ENCODE measurements around the gene RAB25.
"Not testable (repeated sequence)": the region's sequence is repeated elsewhere in the genome, so short reads cannot be mapped to it uniquely, and the experiment has no call there.

The RAB25 gene

GRCh38 chr1:156055281-156056048 lies 5.5 kb upstream of the RAB25 start:
- DNase-seq: no peak

- no peak for DNase-seq
Measured at GRCh38 chr1:156056326-156056849, 4.6 kb upstream of the RAB25 start.

- DNase-seq: no peak
Measured at GRCh38 chr1:156062189-156062588, 1.2 kb downstream of the RAB25 start.

GRCh38 chr1:156063997-156064285 lies 3.0 kb downstream of the RAB25 start:
- DNase-seq: no peak

GRCh38 chr1:156064615-156065014 lies 3.7 kb downstream of the RAB25 start:
- no peak for DNase-seq

- no peak for DNase-seq
Measured at GRCh38 chr1:156065212-156065611, 4.3 kb downstream of the RAB25 start.

GRCh38 chr1:156065871-156066270 lies 4.9 kb downstream of the RAB25 start:
- DNase-seq: no peak

- no peak for DNase-seq
Measured at GRCh38 chr1:156067262-156067661, 6.3 kb downstream of the RAB25 start.

- DNase-seq: no peak
Measured at GRCh38 chr1:156069490-156070455, 8.8 kb downstream of the RAB25 start.

GRCh38 chr1:156070548-156070947 lies 9.6 kb downstream of the RAB25 start:
- peak; percentile 69 to 78 for DNase-seq

GRCh38 chr1:156071332-156071816 lies 10.4 kb downstream of the RAB25 start:
- DNase-seq: not testable (repeated sequence)

- no peak for DNase-seq
Measured at GRCh38 chr1:156072251-156072650, 11.3 kb downstream of the RAB25 start.

GRCh38 chr1:156073110-156073687 lies 12.2 kb downstream of the RAB25 start:
- no peak for DNase-seq

- no peak for DNase-seq
Measured at GRCh38 chr1:156073740-156074139, 12.8 kb downstream of the RAB25 start.

- DNase-seq: no peak
Measured at GRCh38 chr1:156074661-156075060, 13.7 kb downstream of the RAB25 start.

GRCh38 chr1:156075162-156075561 lies 14.2 kb downstream of the RAB25 start:
- DNase-seq: no peak

GRCh38 chr1:156075775-156076204 lies 14.8 kb downstream of the RAB25 start:
- DNase-seq: no peak

GRCh38 chr1:156076609-156077429 lies 15.9 kb downstream of the RAB25 start:
- DNase-seq: no peak

- DNase-seq: no peak
Measured at GRCh38 chr1:156077430-156077760, 16.4 kb downstream of the RAB25 start.

GRCh38 chr1:156078728-156079127 lies 17.8 kb downstream of the RAB25 start:
- no peak for DNase-seq

- DNase-seq: no peak
Measured at GRCh38 chr1:156079762-156080161, 18.8 kb downstream of the RAB25 start.

GRCh38 chr1:156080241-156080862 lies 19.4 kb downstream of the RAB25 start:
- no peak for DNase-seq

Data from SHP77 (cell line).